Measurements from ENCODE around the gene MAJIN. TPM values are rescaled to one million over a fixed set of nuclear protein-coding genes. Genes with fewer than 3 reads are reported as not detected.
A peak's percentile ranks its signal among the peaks of the same experiment; 100 is the strongest.

MAJIN gene
- total and polyA plus RNA-seq, 9 of the 15 experiments (the other 6 are each of a cell fraction or from before 2014, with no cell fraction given), result 0.17 to 0.83 (median 0.24) TPM; not detected in 2

DNA sequence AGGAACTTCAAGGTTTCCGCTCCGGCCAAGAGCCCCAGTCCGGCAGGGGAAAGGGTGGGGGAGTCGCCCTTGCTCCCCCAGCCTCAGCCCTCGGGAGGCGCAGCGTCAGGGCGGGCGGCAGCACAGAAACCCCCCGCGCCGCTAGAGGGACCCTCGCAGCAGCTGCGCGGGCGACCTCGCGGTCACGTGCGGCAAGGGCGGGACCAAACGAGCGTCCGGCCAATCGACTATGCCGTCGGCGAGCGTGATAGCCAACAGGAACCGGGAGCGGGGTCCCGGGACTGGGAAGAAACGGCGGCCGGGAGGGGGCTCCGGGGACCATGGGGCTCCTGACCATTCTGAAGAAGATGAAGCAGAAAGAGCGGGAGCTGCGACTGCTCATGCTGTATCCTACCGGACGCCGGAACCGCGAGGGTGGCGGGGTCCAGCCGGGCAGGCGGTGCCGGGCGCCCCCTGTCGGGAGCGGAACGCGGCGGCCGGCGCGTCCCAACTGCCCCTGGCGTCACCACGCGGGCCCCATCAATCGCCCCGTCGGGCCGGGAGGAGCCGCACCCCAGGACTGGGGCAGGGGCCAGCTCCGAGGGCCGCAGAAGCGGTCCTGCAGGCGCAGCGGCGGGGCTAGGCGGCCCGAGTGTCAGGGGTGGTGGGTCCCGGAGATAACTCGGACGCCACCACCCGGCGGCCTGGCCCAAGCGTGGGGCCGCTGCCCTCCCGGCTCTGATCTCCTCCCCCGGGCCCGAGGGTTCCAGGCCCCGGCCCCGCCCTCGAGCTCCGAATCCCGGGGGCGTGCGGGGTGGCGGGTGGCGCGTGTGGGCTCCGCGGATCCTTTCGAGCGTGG, 42.2 kb upstream of the MAJIN start, which contains the start of gene ARL2 (continued):
- TF ChIP-seq PRPF4 (IDR thresholded peaks at IDR 0.05; ENCODE audit: insufficient read depth, low read depth, low read length, poor library complexity, severe bottlenecking) (peak; percentile 73), ZNF584 (CRISPR knock-in tag; IDR thresholded peaks at IDR 0.05; ENCODE audit: low read depth) (0 out of 2 replicates have a peak, but pooled peaks have one; percentile 14), MCM7 (IDR thresholded peaks at IDR 0.05) (no peak), SPI1 (IDR thresholded peaks at IDR 0.05; ENCODE audit: borderline replicate concordance, low read depth, low read length) (no peak), ARHGAP35 (IDR thresholded peaks at IDR 0.05; ENCODE audit: partially characterized antibody) (no peak), THRAP3 (IDR thresholded peaks at IDR 0.05; ENCODE audit: borderline replicate concordance) (no peak), MED1 (CRISPR knock-in tag; IDR thresholded peaks at IDR 0.05; ENCODE audit: borderline replicate concordance) (no peak; the same call in 1 of the 2 replicates), ZNF133 (CRISPR knock-in tag; IDR thresholded peaks at IDR 0.05) (no peak), ILF3 (IDR thresholded peaks at IDR 0.05; ENCODE audit: borderline replicate concordance) (peak; percentile 94), GATAD2A (IDR thresholded peaks at IDR 0.05) (no peak), ZNF3 (CRISPR knock-in tag; IDR thresholded peaks at IDR 0.05) (no peak), BACH1 (tag; IDR thresholded peaks at IDR 0.05) (no peak), TRIM28 (IDR thresholded peaks at IDR 0.05) (peak; percentile 56; the same call in 1 of the 2 replicates), ZNF764 (CRISPR knock-in tag; IDR thresholded peaks at IDR 0.05; ENCODE audit: low read depth) (no peak), ZNF778 (CRISPR knock-in tag; IDR thresholded peaks at IDR 0.05) (no peak), GMEB1 (CRISPR knock-in tag; IDR thresholded peaks at IDR 0.05) (peak; percentile 92), ZNF197 (CRISPR knock-in tag; IDR thresholded peaks at IDR 0.05; ENCODE audit: low read depth) (no peak), ZNF780A (CRISPR knock-in tag; IDR thresholded peaks at IDR 0.05) (no peak), TRIM25 (IDR thresholded peaks at IDR 0.05; ENCODE audit: borderline replicate concordance) (no peak), ZNF77 (CRISPR knock-in tag; IDR thresholded peaks at IDR 0.05) (no peak), TARDBP (IDR thresholded peaks at IDR 0.05) (peak; percentile 69), ZNF696 (CRISPR knock-in tag; conservative IDR thresholded peaks at IDR 0.05) (no peak), RBM17 (IDR thresholded peaks at IDR 0.05; ENCODE audit: borderline replicate concordance, low read depth, low read length) (no peak)
- TF ChIP-seq, protein P1, sequence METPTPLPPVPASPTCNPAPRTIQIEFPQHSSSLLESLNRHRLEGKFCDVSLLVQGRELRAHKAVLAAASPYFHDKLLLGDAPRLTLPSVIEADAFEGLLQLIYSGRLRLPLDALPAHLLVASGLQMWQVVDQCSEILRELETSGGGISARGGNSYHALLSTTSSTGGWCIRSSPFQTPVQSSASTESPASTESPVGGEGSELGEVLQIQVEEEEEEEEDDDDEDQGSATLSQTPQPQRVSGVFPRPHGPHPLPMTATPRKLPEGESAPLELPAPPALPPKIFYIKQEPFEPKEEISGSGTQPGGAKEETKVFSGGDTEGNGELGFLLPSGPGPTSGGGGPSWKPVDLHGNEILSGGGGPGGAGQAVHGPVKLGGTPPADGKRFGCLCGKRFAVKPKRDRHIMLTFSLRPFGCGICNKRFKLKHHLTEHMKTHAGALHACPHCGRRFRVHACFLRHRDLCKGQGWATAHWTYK (CRISPR knock-in tag; IDR thresholded peaks at IDR 0.05), result no peak; the same call in 1 of the 2 replicates
- TF ChIP-seq, protein P2, sequence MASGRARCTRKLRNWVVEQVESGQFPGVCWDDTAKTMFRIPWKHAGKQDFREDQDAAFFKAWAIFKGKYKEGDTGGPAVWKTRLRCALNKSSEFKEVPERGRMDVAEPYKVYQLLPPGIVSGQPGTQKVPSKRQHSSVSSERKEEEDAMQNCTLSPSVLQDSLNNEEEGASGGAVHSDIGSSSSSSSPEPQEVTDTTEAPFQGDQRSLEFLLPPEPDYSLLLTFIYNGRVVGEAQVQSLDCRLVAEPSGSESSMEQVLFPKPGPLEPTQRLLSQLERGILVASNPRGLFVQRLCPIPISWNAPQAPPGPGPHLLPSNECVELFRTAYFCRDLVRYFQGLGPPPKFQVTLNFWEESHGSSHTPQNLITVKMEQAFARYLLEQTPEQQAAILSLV (tag; IDR thresholded peaks at IDR 0.05), result no peak

Data from K562 (cell line).